HEK293 (cell line): Measurements from ENCODE around the gene P2RY2.

ENCODE experiments used
- CTCF ChIA-PET: fragments of 350-600 bp; formaldehyde crosslinking; extraction: SDS; loops from one replicate; lab custom pipeline; 2021; ENCODE audit warnings: antibody characterized with exemption; lab: Yijun Ruan, JAX
- POLR2A ChIA-PET: fragments of 300-600 bp; formaldehyde crosslinking; extraction: SDS; loops from one replicate; lab custom pipeline; 2020; ENCODE audit warnings: antibody characterized with exemption, inconsistent platforms; lab: Yijun Ruan, JAX
- H3K27ac ChIP-seq: fragments of 200-500 bp; sonication (Bioruptor generic); 2 replicates; pipeline ENCODE4 v1.5.1; 2014; ENCODE audit warnings: low read depth, low read length, control low read depth, inconsistent platforms; ENCODE audit errors: extremely low read depth
- H3K36me3 ChIP-seq, 2 experiments: fragments of 200-500 bp in 1 of 2; sonication (Bioruptor generic) in 1 of 2; 1 replicate in 1 of 2; 2 replicates in 1 of 2; pipeline ENCODE4 v1.5.1; 2014 to 2017; ENCODE audit warnings: inconsistent platforms in 2 of 2, low read length in 2 of 2; ENCODE audit not compliant: control insufficient read depth in 2 of 2, insufficient read depth in 1 of 2
- H3K4me1 ChIP-seq: fragments of 200-500 bp; sonication (Bioruptor generic); 2 replicates; pipeline ENCODE4 v1.5.1; 2014; ENCODE audit warnings: mild to moderate bottlenecking, low read length, inconsistent platforms; ENCODE audit not compliant: control insufficient read depth, insufficient read depth
- H3K4me3 ChIP-seq: 2 replicates; pipeline ENCODE4 v1.5.1; 2011; ENCODE audit warnings: low read depth, mild to moderate bottlenecking, control low read depth, low read length, moderate library complexity
- H3K9me3 ChIP-seq: fragments of 200-500 bp; sonication (Bioruptor generic); 2 replicates; pipeline ENCODE4 v1.5.1; 2014; ENCODE audit warnings: low read depth, low read length, inconsistent platforms; ENCODE audit not compliant: control insufficient read depth, insufficient read depth
- HOXA7 ChIP-seq: sonication (generic); formaldehyde crosslinking; IDR thresholded peaks from 2 replicates; pipeline ENCODE4 v1.8.1; 2022; ENCODE audit warnings: missing genetic modification reagents, borderline replicate concordance
- MYNN ChIP-seq: fragments of 450-650 bp; formaldehyde crosslinking; IDR thresholded peaks from 2 replicates; pipeline ENCODE4 v1.5.1; 2016; ENCODE audit warnings: missing biosample characterization, missing genetic modification characterization, borderline replicate concordance
- SP2 ChIP-seq: fragments of 450-650 bp; formaldehyde crosslinking; IDR thresholded peaks from 2 replicates; pipeline ENCODE4 v1.5.1; 2016; ENCODE audit warnings: missing biosample characterization, missing genetic modification characterization
- WT1 ChIP-seq: fragments of 450-650 bp; formaldehyde crosslinking; IDR thresholded peaks from 2 replicates; pipeline ENCODE4 v1.5.1; 2016; ENCODE audit warnings: missing biosample characterization, missing genetic modification characterization
- ZBTB49 ChIP-seq: fragments of 450-650 bp; formaldehyde crosslinking; IDR thresholded peaks from 2 replicates; pipeline ENCODE4 v1.5.1; 2016; ENCODE audit warnings: missing biosample characterization, missing genetic modification characterization, low read depth
- ZFHX2 ChIP-seq: fragments of 450-650 bp; formaldehyde crosslinking; conservative IDR thresholded peaks from 2 replicates; pipeline ENCODE4 v1.5.1; 2016; ENCODE audit warnings: missing biosample characterization, missing genetic modification characterization
- ZNF175 ChIP-seq: fragments of 450-650 bp; formaldehyde crosslinking; IDR thresholded peaks from 2 replicates; pipeline ENCODE4 v1.5.1; 2016; ENCODE audit warnings: missing biosample characterization, missing genetic modification characterization
- ZNF335 ChIP-seq: fragments of 450-650 bp; formaldehyde crosslinking; conservative IDR thresholded peaks from 2 replicates; pipeline ENCODE4 v1.5.1; 2016; ENCODE audit warnings: missing biosample characterization, missing genetic modification characterization
- ZNF423 ChIP-seq: fragments of 450-650 bp; formaldehyde crosslinking; IDR thresholded peaks from 2 replicates; pipeline ENCODE4 v1.5.1; 2016; ENCODE audit warnings: missing biosample characterization, missing genetic modification characterization
- ZNF426 ChIP-seq: fragments of 450-650 bp; formaldehyde crosslinking; IDR thresholded peaks from 2 replicates; pipeline ENCODE4 v1.5.1; 2017; ENCODE audit warnings: missing biosample characterization, missing genetic modification characterization, mild to moderate bottlenecking, inconsistent platforms, moderate library complexity
- ZNF433 ChIP-seq: fragments of 450-650 bp; formaldehyde crosslinking; IDR thresholded peaks from 2 replicates; pipeline ENCODE4 v1.5.1; 2016; ENCODE audit warnings: missing biosample characterization, missing genetic modification characterization, low read depth
- ZNF518A ChIP-seq: fragments of 450-650 bp; formaldehyde crosslinking; conservative IDR thresholded peaks from 2 replicates; pipeline ENCODE4 v1.5.1; 2016; ENCODE audit warnings: low read depth, missing biosample characterization, missing genetic modification characterization
- ZNF555 ChIP-seq: fragments of 450-650 bp; formaldehyde crosslinking; conservative IDR thresholded peaks from 2 replicates; pipeline ENCODE4 v1.5.1; 2017; ENCODE audit warnings: missing biosample characterization, mild to moderate bottlenecking, missing genetic modification characterization, inconsistent platforms
- ZNF561 ChIP-seq: fragments of 450-650 bp; IDR thresholded peaks from 2 replicates; pipeline ENCODE4 v1.5.1; 2018; ENCODE audit warnings: missing biosample characterization, missing genetic modification characterization, borderline replicate concordance
- ZNF624 ChIP-seq: fragments of 450-650 bp; formaldehyde crosslinking; IDR thresholded peaks from 2 replicates; pipeline ENCODE4 v1.5.1; 2017; ENCODE audit warnings: missing biosample characterization, missing genetic modification characterization
- ZNF629 ChIP-seq: fragments of 450-650 bp; formaldehyde crosslinking; IDR thresholded peaks from 2 replicates; pipeline ENCODE4 v1.5.1; 2017; ENCODE audit warnings: missing biosample characterization, missing genetic modification characterization
- ZNF654 ChIP-seq: fragments of 450-650 bp; formaldehyde crosslinking; IDR thresholded peaks from 2 replicates; pipeline ENCODE4 v1.5.1; 2016; ENCODE audit warnings: low read depth, missing biosample characterization, missing genetic modification characterization
- ZNF701 ChIP-seq: fragments of 450-650 bp; formaldehyde crosslinking; IDR thresholded peaks from 2 replicates; pipeline ENCODE4 v1.5.1; 2016; ENCODE audit warnings: missing biosample characterization, missing genetic modification characterization
- ZNF843 ChIP-seq: fragments of 450-650 bp; formaldehyde crosslinking; IDR thresholded peaks from 2 replicates; pipeline ENCODE4 v1.5.1; 2016; ENCODE audit warnings: missing biosample characterization, missing genetic modification characterization
- ZSCAN16 ChIP-seq: fragments of 450-650 bp; formaldehyde crosslinking; IDR thresholded peaks from 2 replicates; pipeline ENCODE4 v1.5.1; 2016; ENCODE audit warnings: missing biosample characterization, missing genetic modification characterization
- TF ChIP-seq, protein P1 (sequence below): fragments of 450-650 bp; formaldehyde crosslinking; IDR thresholded peaks from 2 replicates; pipeline ENCODE4 v1.5.1; 2016; ENCODE audit warnings: missing biosample characterization, missing genetic modification characterization

The P2RY2 gene

GRCh38 chr11:73186886-73187285, 31.2 kb upstream of the P2RY2 start (continued):
- TF ChIP-seq, protein P1, sequence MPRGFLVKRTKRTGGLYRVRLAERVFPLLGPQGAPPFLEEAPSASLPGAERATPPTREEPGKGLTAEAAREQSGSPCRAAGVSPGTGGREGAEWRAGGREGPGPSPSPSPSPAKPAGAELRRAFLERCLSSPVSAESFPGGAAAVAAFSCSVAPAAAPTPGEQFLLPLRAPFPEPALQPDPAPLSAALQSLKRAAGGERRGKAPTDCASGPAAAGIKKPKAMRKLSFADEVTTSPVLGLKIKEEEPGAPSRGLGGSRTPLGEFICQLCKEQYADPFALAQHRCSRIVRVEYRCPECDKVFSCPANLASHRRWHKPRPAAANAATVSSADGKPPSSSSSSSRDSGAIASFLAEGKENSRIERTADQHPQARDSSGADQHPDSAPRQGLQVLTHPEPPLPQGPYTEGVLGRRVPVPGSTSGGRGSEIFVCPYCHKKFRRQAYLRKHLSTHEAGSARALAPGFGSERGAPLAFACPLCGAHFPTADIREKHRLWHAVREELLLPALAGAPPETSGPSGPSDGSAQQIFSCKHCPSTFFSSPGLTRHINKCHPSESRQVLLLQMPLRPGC (tag by site-specific recombination): no peak
- TF ChIP-seq ZNF518A (tag by site-specific recombination) (no peak), ZNF561 (tag by site-specific recombination) (no peak), ZNF624 (no peak)

GRCh38 chr11:73187854-73188253, 30.2 kb upstream of the P2RY2 start:
- no peak overlapping the region for H3K4me3 ChIP-seq
- no peaks in the 10 kb centered on the region for H3K36me3 ChIP-seq
- H3K4me1 ChIP-seq: no peaks in the 10 kb centered on the region
- H3K27ac ChIP-seq: no peak overlapping the region
- H3K9me3 ChIP-seq: no peaks in the 10 kb centered on the region
- ChIA-PET POLR2A (interaction anchor here (0.6 kb wide), 1 partner anchor 45 kb away, joined by 3 read pairs; no protein-coding TSS in a partner anchor), CTCF (interaction anchor here (0.6 to 5.8 kb wide), 4 partner anchors 10 to 462 kb away, joined by 3 to 62 read pairs (median 8); no protein-coding TSS in a partner anchor)
- TF ChIP-seq ZBTB49 (tag by site-specific recombination) (no peak), ZNF629 (tag by site-specific recombination) (no peak), ZNF518A (tag by site-specific recombination) (no peak), ZNF335 (no peak), ZNF433 (no peak), ZFHX2 (tag by site-specific recombination) (no peak), HOXA7 (CRISPR knock-in tag) (no peak), WT1 (tag by site-specific recombination) (no peak), ZNF426 (tag by site-specific recombination) (no peak), ZNF843 (tag by site-specific recombination) (no peak), SP2 (tag by site-specific recombination) (no peak), ZNF175 (tag by site-specific recombination) (no peak), ZNF555 (tag by site-specific recombination) (no peak), MYNN (no peak), ZNF423 (no peak), ZSCAN16 (tag by site-specific recombination) (no peak), ZNF701 (tag by site-specific recombination) (no peak), ZNF654 (tag by site-specific recombination) (no peak)
